Spleen (tissue), 11 donors: ENCODE measurements around the gene EPX. TPM values are rescaled to one million over a fixed set of nuclear protein-coding genes. Genes with fewer than 3 reads are reported as not detected.

Source experiments
- DNase-seq: peaks from one replicate; pipeline ENCODE4 v3.0.0-alpha.2; 2020
- H3K27ac ChIP-seq, 8 donors: fragments of 200-600 bp; sonication (generic) in 7 of 8; 1 replicate in 4 of 8; 2 replicates in 4 of 8; pipeline versions ENCODE4 v1.5.0 to v1.8.0; 2016 to 2021; ENCODE audit warnings: inconsistent platforms in 4 of 8, mild to moderate bottlenecking in 4 of 8, moderate library complexity in 1 of 8
- H3K27me3 ChIP-seq, 7 donors: fragments of 200-600 bp; sonication (generic) in 6 of 7; replicated peaks in 1 of 7; 1 replicate in 4 of 7; 2 replicates in 3 of 7; pipeline versions ENCODE4 v1.5.0 to v1.8.0; 2016 to 2021; ENCODE audit warnings: inconsistent platforms in 3 of 7, mild to moderate bottlenecking in 1 of 7
- H3K36me3 ChIP-seq, 6 donors: fragments of 200-600 bp; sonication (generic) in 5 of 6; 1 replicate in 4 of 6; 2 replicates in 2 of 6; pipeline versions ENCODE4 v1.5.0 to v1.8.0; 2016 to 2021; ENCODE audit warnings: inconsistent platforms in 2 of 6
- H3K4me1 ChIP-seq, 6 donors: fragments of 200-600 bp; sonication (generic) in 5 of 6; 1 replicate in 3 of 6; 2 replicates in 3 of 6; pipeline versions ENCODE4 v1.5.0 to v1.8.0; 2016 to 2021; ENCODE audit warnings: inconsistent platforms in 3 of 6
- H3K4me3 ChIP-seq, 8 donors: fragments of 200-600 bp; sonication (generic) in 7 of 8; 1 replicate in 4 of 8; 2 replicates in 4 of 8; pipeline versions ENCODE4 v1.5.0 to v1.8.0; 2016 to 2021; ENCODE audit warnings: inconsistent platforms in 4 of 8, mild to moderate bottlenecking in 4 of 8, moderate library complexity in 2 of 8
- H3K9me3 ChIP-seq, 8 donors: fragments of 200-600 bp; sonication (generic) in 7 of 8; 1 replicate in 4 of 8; 2 replicates in 4 of 8; pipeline versions ENCODE4 v1.5.0 to v1.8.0; 2016 to 2021; ENCODE audit warnings: inconsistent platforms in 4 of 8
- CTCF ChIP-seq, 11 experiments: fragments of 200-600 bp in 7 of 11; fragments of 450-650 bp in 4 of 11; sonication (generic) in 4 of 11; IDR thresholded peaks in 8 of 11; conservative IDR thresholded peaks in 3 of 11; 1 replicate in 7 of 11; 2 replicates in 4 of 11; pipeline versions ENCODE4 v1.4.0 to v1.8.0; 2016 to 2021; ENCODE audit warnings: antibody characterized with exemption in 11 of 11, inconsistent platforms in 4 of 11, mild to moderate bottlenecking in 1 of 11
- POLR2A ChIP-seq, 3 donors: fragments of 450-650 bp; IDR thresholded peaks; one replicate each; pipeline ENCODE4 v1.5.1; 2017; ENCODE audit warnings: antibody characterized with exemption in 3 of 3, mild to moderate bottlenecking in 1 of 3
- POLR2AphosphoS5 ChIP-seq, 3 donors: sonication (generic); formaldehyde crosslinking; IDR thresholded peaks; one replicate each; pipeline ENCODE4 v1.5.1; 2017; ENCODE audit warnings: antibody characterized with exemption in 3 of 3
- WGBS, 5 donors: extraction: QIAGEN DNeasy Blood & Tissue Kit in 3 of 5; methylation state at CpG; one replicate each; pipeline versions ENCODE4 v1.1.5 to v1.1.7; 2013 to 2018; 5-methylcytosine and 5-hydroxymethylcytosine counted together
- intact Hi-C: fragments of 100-400 bp; cut with DNase I; formaldehyde crosslinking; loops from one replicate; pipeline ENCODE4 v1.15.0; 2023; ENCODE audit warnings: low total_unique reads
- polyA plus RNA-seq, 3 donors: library from polyadenylated mRNA; stranded (reverse); fragments of 200-250 nt; gene quantifications; one replicate each; pipeline ENCODE4 v1.2.1, GENCODE V29; 2013
- total RNA-seq, 7 donors: library from RNA; depleted of rRNA in 3 of 7; stranded (reverse); fragments of >200 nt in 3 of 7; fragmentation: NEBNext Ultra II Directional in 4 of 7; extraction: Animal tissue kit (Norgen Biotek cat#: 25700) in 4 of 7; gene quantifications; one replicate each; pipeline versions ENCODE4 v1.1.0 to v1.2.1, GENCODE V29; 2016 to 2021
- donor health status: healthy with polysubstance abuse.
- donor health status: DM: no; HTN: no; CAD: no; lungs with moderate emphysema.
- donor health status: DM: no; HTN: no; CAD: no.
- donor health status: Bipolar disorder and iron deficiency.
- donor health status: healthy.
- donor health status: DM: no; HTN: no; CAD: no.
- donor health status: DM: yes; HTN: yes; CAD: no.

EPX gene
- total and polyA plus RNA-seq, 10 donors: 0.24 to 3.9 (median 1.2) TPM; not detected in 1

DNA sequence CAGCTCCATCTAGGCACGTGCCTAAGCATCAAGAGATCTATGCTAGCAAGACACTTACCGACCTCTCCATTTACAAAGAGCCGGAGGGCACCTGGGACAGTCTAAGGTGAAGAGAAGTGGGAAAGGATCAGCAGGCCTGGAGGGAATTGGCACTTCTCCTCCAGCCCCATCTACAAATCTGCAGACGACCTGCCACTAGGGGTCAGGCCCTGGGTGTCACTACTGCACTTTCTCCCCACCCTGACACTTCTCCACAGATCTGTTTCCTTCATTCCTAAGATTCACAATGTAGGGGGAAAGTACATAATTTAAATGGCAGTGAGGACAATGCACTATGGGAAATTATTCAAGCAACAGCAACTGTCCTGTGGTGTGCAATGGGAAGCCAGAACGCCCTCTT lies 18.4 kb downstream of the EPX start:
- Histone ChIP-seq H3K27ac (no peak overlapping the region), H3K27me3 (no peaks in the 10 kb centered on the region), H3K4me3 (no peak overlapping the region), H3K36me3 (peaks cover 3 to 97% (median 63%) of the 10 kb centered on the region in 6 donors), H3K4me1 (no peaks in the 10 kb centered on the region), H3K9me3 (no peaks in the 10 kb centered on the region)
- intact Hi-C loops: no loop called here
- DNase-seq: no peak
- 85 to 90% (median 87%) methylated on average over 5 of the region's 5 CpGs for WGBS, 5 donors
- TF ChIP-seq POLR2AphosphoS5 (IDR thresholded peaks at IDR 0.05): no peak
- TF ChIP-seq CTCF (IDR thresholded peaks at IDR 0.05 in 8 of 11, conservative IDR thresholded peaks at IDR 0.05 in 3 of 11): no peak
- no peak for TF ChIP-seq POLR2A (IDR thresholded peaks at IDR 0.05)

DNA sequence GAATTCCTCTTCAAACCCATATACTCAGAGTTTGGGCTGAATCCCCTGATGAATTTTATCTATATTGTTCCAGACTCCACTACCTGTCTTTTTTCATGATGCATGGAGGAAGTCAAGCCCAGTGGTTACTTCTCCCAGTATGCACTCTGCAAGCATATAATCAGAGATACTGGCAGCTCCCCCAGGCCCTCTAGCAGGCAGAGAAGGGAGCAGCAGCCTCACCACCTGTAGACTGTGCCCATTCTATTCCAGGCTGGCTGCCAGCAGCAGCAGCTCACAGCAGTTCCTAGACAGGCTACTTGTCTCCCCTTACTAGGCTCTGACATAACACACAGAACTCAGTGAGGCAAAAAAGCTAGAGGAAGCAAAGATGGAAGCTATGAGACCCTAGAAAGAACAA lies 23.2 kb downstream of the EPX start:
- Histone ChIP-seq H3K4me3 (no peak overlapping the region), H3K9me3 (no peaks in the 10 kb centered on the region), H3K27ac (no peak overlapping the region), H3K27me3 (no peaks in the 10 kb centered on the region), H3K4me1 (peaks cover 6 to 31% (median 13%) of the 10 kb centered on the region in 6 donors), H3K36me3 (peaks cover 0 to 59% (median 33%) of the 10 kb centered on the region in 6 donors)
- intact Hi-C loops: no loop called here
- TF ChIP-seq CTCF (IDR thresholded peaks at IDR 0.05 in 8 of 11, conservative IDR thresholded peaks at IDR 0.05 in 3 of 11): no peak
- TF ChIP-seq POLR2A (IDR thresholded peaks at IDR 0.05): no peak
- TF ChIP-seq POLR2AphosphoS5 (IDR thresholded peaks at IDR 0.05): no peak
- no peak for DNase-seq

- intact Hi-C loops: no loop called here
- no peaks in the 10 kb centered on the region for H3K9me3 ChIP-seq
- H3K4me3 ChIP-seq: no peak overlapping the region
- H3K27me3 ChIP-seq: no peaks in the 10 kb centered on the region
- WGBS, 5 donors: 78 to 88% (median 82%) methylated on average over 3 of the region's 3 CpGs
- H3K4me1 ChIP-seq: peaks cover 6 to 31% (median 13%) of the 10 kb centered on the region in 6 donors
- no peak for DNase-seq
- TF ChIP-seq POLR2A (IDR thresholded peaks at IDR 0.05): no peak
- H3K27ac ChIP-seq: no peak overlapping the region
- peaks cover 0 to 38% (median 20%) of the 10 kb centered on the region in 6 donors for H3K36me3 ChIP-seq
Observed at GRCh38 chr17:58217766-58218165, 25.2 kb downstream of the EPX start.

DNA sequence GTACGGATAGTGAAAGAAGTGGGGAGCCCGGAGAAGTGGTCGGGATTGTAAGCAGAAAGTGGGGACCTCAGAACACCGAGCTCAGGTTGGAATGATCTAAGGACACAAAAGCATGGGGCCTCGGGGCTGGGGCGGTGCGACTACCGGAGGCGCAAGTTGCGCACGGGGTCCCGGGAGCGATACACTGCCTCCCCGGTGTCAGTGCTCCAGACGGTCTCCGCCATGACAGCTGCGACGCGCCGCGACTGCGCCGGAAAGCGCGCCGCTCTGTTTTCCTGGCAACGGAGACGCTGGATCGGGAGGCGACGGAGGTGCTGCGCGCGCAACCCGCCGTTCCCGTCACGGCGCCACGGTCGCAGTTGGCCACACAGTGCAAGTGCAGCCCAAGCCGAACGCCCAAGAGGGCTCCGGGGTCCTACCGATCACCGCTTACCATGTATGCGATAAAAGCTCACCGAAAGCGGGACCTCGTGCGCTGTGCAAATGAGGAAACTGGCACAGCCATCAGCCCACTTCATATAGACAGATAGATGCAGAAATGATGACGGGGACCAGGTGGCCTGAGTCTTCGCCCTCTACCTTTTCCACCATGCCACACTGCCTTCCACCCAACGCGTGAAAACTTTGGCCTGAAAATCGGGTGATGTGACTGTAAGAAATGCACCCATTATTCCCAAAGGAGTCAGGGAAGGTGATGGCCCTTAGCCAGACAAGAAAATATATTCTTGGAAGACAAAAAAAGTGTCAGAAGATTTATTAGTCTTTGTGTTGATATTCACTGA lies 26.7 kb downstream of the EPX start, which contains the start of gene MKS1:
MKS1 (minus strand) TSS at position 249 of the 782 bp plus-strand sequence; CDS start at position 224, 25 bp downstream.
- no peaks in the 10 kb centered on the region for H3K9me3 ChIP-seq
- peak; percentile 98 for DNase-seq
- TF ChIP-seq CTCF (IDR thresholded peaks at IDR 0.05 in 8 of 11, conservative IDR thresholded peaks at IDR 0.05 in 3 of 11): peak; percentile 72 to 94 (median 90)
- TF ChIP-seq POLR2AphosphoS5 (IDR thresholded peaks at IDR 0.05): peak; percentile 91 to 96 (median 94)
- TF ChIP-seq POLR2A (IDR thresholded peaks at IDR 0.05): peak in 1 of 3 donors; percentile 52
- H3K36me3 ChIP-seq: peaks cover 0 to 24% (median 8%) of the 10 kb centered on the region in 6 donors
- peak within 1 kb of the TSS; percentile 46 to 87 (median 58) for H3K4me3 ChIP-seq
- peaks cover 6 to 31% (median 13%) of the 10 kb centered on the region in 6 donors for H3K4me1 ChIP-seq
- WGBS, 5 donors: 2 to 6% (median 3%) methylated on average over 23 to 56 of the region's 56 CpGs
- no peaks in the 10 kb centered on the region for H3K27me3 ChIP-seq
- intact Hi-C loops: no loop called here
- H3K27ac ChIP-seq: peak within 1 kb of the TSS; percentile 30 to 90 (median 82)
